ENCODE data around the gene BCL7A. TPM values are rescaled to one million over a fixed set of nuclear protein-coding genes. Genes with fewer than 3 reads are reported as not detected.
"Not testable (repeated sequence)": the region's sequence is repeated elsewhere in the genome, so short reads cannot be mapped to it uniquely, and the experiment has no call there.

Gene BCL7A
- polyA plus RNA-seq, 2 donors: 1.0 to 2.1 TPM

GRCh38 chr12:121986489-121987245 lies 35.0 kb upstream of the BCL7A start:
- H3K4me3 ChIP-seq (ENCODE audit: low read depth in 1 of 2, low read length in 2 of 2): no peak overlapping the region
- H3K4me1 ChIP-seq (ENCODE audit: control insufficient read depth in 2 of 2, insufficient read depth in 2 of 2, low read length in 1 of 2): no peaks in the 10 kb centered on the region
- no peaks in the 10 kb centered on the region for H3K9me3 ChIP-seq (ENCODE audit: control insufficient read depth in 2 of 2, insufficient read depth in 1 of 2, low read depth in 1 of 2, low read length in 1 of 2)
- WGBS, 2 donors: 75 to 80% methylated on average over 14 of the region's 14 CpGs
- no peaks in the 10 kb centered on the region for H3K36me3 ChIP-seq (ENCODE audit: control insufficient read depth in 2 of 2, insufficient read depth in 2 of 2, low read length in 1 of 2)
- H3K27me3 ChIP-seq (ENCODE audit: control insufficient read depth in 1 of 2, insufficient read depth in 2 of 2, low read length in 2 of 2): no peaks in the 10 kb centered on the region
- H3K27ac ChIP-seq (ENCODE audit: low read depth in 2 of 2, low read length in 1 of 2): no peak overlapping the region

GRCh38 chr12:121988519-121988918 lies 33.2 kb upstream of the BCL7A start:
- H3K4me3 ChIP-seq (ENCODE audit: low read depth in 1 of 2, low read length in 2 of 2); H3K27me3 ChIP-seq (ENCODE audit: control insufficient read depth in 1 of 2, insufficient read depth in 2 of 2, low read length in 2 of 2); H3K36me3 ChIP-seq (ENCODE audit: control insufficient read depth in 2 of 2, insufficient read depth in 2 of 2, low read length in 1 of 2); H3K4me1 ChIP-seq (ENCODE audit: control insufficient read depth in 2 of 2, insufficient read depth in 2 of 2, low read length in 1 of 2); H3K9me3 ChIP-seq (ENCODE audit: control insufficient read depth in 2 of 2, insufficient read depth in 1 of 2, low read depth in 1 of 2, low read length in 1 of 2); H3K27ac ChIP-seq (ENCODE audit: low read depth in 2 of 2, low read length in 1 of 2): not testable (repeated sequence)
- WGBS, 2 donors: 95% methylated on average over 10 of the region's 10 CpGs

GRCh38 chr12:121989276-121990113 lies 32.2 kb upstream of the BCL7A start:
- Histone ChIP-seq H3K27me3 (ENCODE audit: control insufficient read depth in 1 of 2, insufficient read depth in 2 of 2, low read length in 2 of 2) (no peaks in the 10 kb centered on the region), H3K4me3 (ENCODE audit: low read depth in 1 of 2, low read length in 2 of 2) (no peak overlapping the region), H3K27ac (ENCODE audit: low read depth in 2 of 2, low read length in 1 of 2) (no peak overlapping the region), H3K36me3 (ENCODE audit: control insufficient read depth in 2 of 2, insufficient read depth in 2 of 2, low read length in 1 of 2) (no peaks in the 10 kb centered on the region), H3K9me3 (ENCODE audit: control insufficient read depth in 2 of 2, insufficient read depth in 1 of 2, low read depth in 1 of 2, low read length in 1 of 2) (no peaks in the 10 kb centered on the region), H3K4me1 (ENCODE audit: control insufficient read depth in 2 of 2, insufficient read depth in 2 of 2, low read length in 1 of 2) (no peaks in the 10 kb centered on the region)
- 92 to 94% methylated on average over 14 of the region's 14 CpGs for WGBS, 2 donors

GRCh38 chr12:121990114-121990647 lies 31.5 kb upstream of the BCL7A start:
- no peaks in the 10 kb centered on the region for H3K9me3 ChIP-seq (ENCODE audit: control insufficient read depth in 2 of 2, insufficient read depth in 1 of 2, low read depth in 1 of 2, low read length in 1 of 2)
- H3K36me3 ChIP-seq (ENCODE audit: control insufficient read depth in 2 of 2, insufficient read depth in 2 of 2, low read length in 1 of 2): no peaks in the 10 kb centered on the region
- WGBS, 2 donors: 92 to 94% methylated on average over 6 of the region's 6 CpGs
- H3K27me3 ChIP-seq (ENCODE audit: control insufficient read depth in 1 of 2, insufficient read depth in 2 of 2, low read length in 2 of 2): no peaks in the 10 kb centered on the region
- no peak overlapping the region for H3K27ac ChIP-seq (ENCODE audit: low read depth in 2 of 2, low read length in 1 of 2)
- H3K4me1 ChIP-seq (ENCODE audit: control insufficient read depth in 2 of 2, insufficient read depth in 2 of 2, low read length in 1 of 2): no peaks in the 10 kb centered on the region
- H3K4me3 ChIP-seq (ENCODE audit: low read depth in 1 of 2, low read length in 2 of 2): no peak overlapping the region

- H3K27ac ChIP-seq (ENCODE audit: low read depth in 2 of 2, low read length in 1 of 2): peak overlapping the region in 1 of 2 donors; percentile 92
- no peaks in the 10 kb centered on the region for H3K9me3 ChIP-seq (ENCODE audit: control insufficient read depth in 2 of 2, insufficient read depth in 1 of 2, low read depth in 1 of 2, low read length in 1 of 2)
- no peaks in the 10 kb centered on the region for H3K36me3 ChIP-seq (ENCODE audit: control insufficient read depth in 2 of 2, insufficient read depth in 2 of 2, low read length in 1 of 2)
- 53 to 65% methylated on average over 10 of the region's 10 CpGs for WGBS, 2 donors
- no peak overlapping the region for H3K4me3 ChIP-seq (ENCODE audit: low read depth in 1 of 2, low read length in 2 of 2)
- no peaks in the 10 kb centered on the region for H3K4me1 ChIP-seq (ENCODE audit: control insufficient read depth in 2 of 2, insufficient read depth in 2 of 2, low read length in 1 of 2)
- H3K27me3 ChIP-seq (ENCODE audit: control insufficient read depth in 1 of 2, insufficient read depth in 2 of 2, low read length in 2 of 2): no peaks in the 10 kb centered on the region
Measured at GRCh38 chr12:121990692-121991603, 30.7 kb upstream of the BCL7A start.

GRCh38 chr12:121992059-121992879 lies 29.4 kb upstream of the BCL7A start:
- Histone ChIP-seq H3K9me3 (ENCODE audit: control insufficient read depth in 2 of 2, insufficient read depth in 1 of 2, low read depth in 1 of 2, low read length in 1 of 2) (no peaks in the 10 kb centered on the region), H3K36me3 (ENCODE audit: control insufficient read depth in 2 of 2, insufficient read depth in 2 of 2, low read length in 1 of 2) (no peaks in the 10 kb centered on the region), H3K27me3 (ENCODE audit: control insufficient read depth in 1 of 2, insufficient read depth in 2 of 2, low read length in 2 of 2) (no peaks in the 10 kb centered on the region), H3K4me1 (ENCODE audit: control insufficient read depth in 2 of 2, insufficient read depth in 2 of 2, low read length in 1 of 2) (no peaks in the 10 kb centered on the region), H3K27ac (ENCODE audit: low read depth in 2 of 2, low read length in 1 of 2) (peak overlapping the region; percentile 71 to 92), H3K4me3 (ENCODE audit: low read depth in 1 of 2, low read length in 2 of 2) (no peak overlapping the region)
- WGBS, 2 donors: 44 to 48% methylated on average over 21 of the region's 21 CpGs

- Histone ChIP-seq H3K27ac (ENCODE audit: low read depth in 2 of 2, low read length in 1 of 2) (no peak overlapping the region), H3K4me1 (ENCODE audit: control insufficient read depth in 2 of 2, insufficient read depth in 2 of 2, low read length in 1 of 2) (no peaks in the 10 kb centered on the region), H3K27me3 (ENCODE audit: control insufficient read depth in 1 of 2, insufficient read depth in 2 of 2, low read length in 2 of 2) (no peaks in the 10 kb centered on the region), H3K36me3 (ENCODE audit: control insufficient read depth in 2 of 2, insufficient read depth in 2 of 2, low read length in 1 of 2) (no peaks in the 10 kb centered on the region), H3K9me3 (ENCODE audit: control insufficient read depth in 2 of 2, insufficient read depth in 1 of 2, low read depth in 1 of 2, low read length in 1 of 2) (peaks cover 0 to 4% of the 10 kb centered on the region in 2 donors), H3K4me3 (ENCODE audit: low read depth in 1 of 2, low read length in 2 of 2) (no peak overlapping the region)
- WGBS, 2 donors: 56 to 66% methylated on average over 9 of the region's 9 CpGs
Measured at GRCh38 chr12:121996050-121996944, 25.4 kb upstream of the BCL7A start.

- Histone ChIP-seq H3K4me3 (ENCODE audit: low read depth in 1 of 2, low read length in 2 of 2) (no peak overlapping the region), H3K27ac (ENCODE audit: low read depth in 2 of 2, low read length in 1 of 2) (no peak overlapping the region), H3K27me3 (ENCODE audit: control insufficient read depth in 1 of 2, insufficient read depth in 2 of 2, low read length in 2 of 2) (no peaks in the 10 kb centered on the region), H3K9me3 (ENCODE audit: control insufficient read depth in 2 of 2, insufficient read depth in 1 of 2, low read depth in 1 of 2, low read length in 1 of 2) (peaks cover 0 to 4% of the 10 kb centered on the region in 2 donors), H3K4me1 (ENCODE audit: control insufficient read depth in 2 of 2, insufficient read depth in 2 of 2, low read length in 1 of 2) (no peaks in the 10 kb centered on the region), H3K36me3 (ENCODE audit: control insufficient read depth in 2 of 2, insufficient read depth in 2 of 2, low read length in 1 of 2) (no peaks in the 10 kb centered on the region)
- WGBS, 2 donors: 85 to 89% methylated on average over 13 of the region's 13 CpGs
Measured at GRCh38 chr12:121996945-121997612, 24.6 kb upstream of the BCL7A start.
